Smooth muscle cell (in vitro differentiated cells): ENCODE data around the gene GNB3. TPM values are rescaled to one million over a fixed set of nuclear protein-coding genes. Genes with fewer than 3 reads are reported as not detected.

Source experiments
- DNase-seq: peaks from one replicate; lab custom pipeline; 2025; ENCODE audit not compliant: unreplicated experiment; lab: John Stamatoyannopoulos, UW
- H2AFZ ChIP-seq: fragments of 200-600 bp; sonication (generic); 2 replicates; pipeline ENCODE4 v1.6.0; 2016; ENCODE audit warnings: antibody characterized with exemption, low read depth, mild to moderate bottlenecking
- H3F3A ChIP-seq: fragments of 200-600 bp; sonication (generic); 2 replicates; pipeline ENCODE4 v1.6.0; 2017; ENCODE audit warnings: antibody characterized with exemption, low read depth
- H3K27ac ChIP-seq: fragments of 200-600 bp; sonication (generic); 2 replicates; pipeline ENCODE4 v1.5.1; 2016; ENCODE audit warnings: low read depth, mild to moderate bottlenecking
- H3K27me3 ChIP-seq: fragments of 200-600 bp; sonication (generic); 2 replicates; pipeline ENCODE4 v1.6.1; 2016; ENCODE audit warnings: low read depth, mild to moderate bottlenecking
- H3K36me3 ChIP-seq: fragments of 200-600 bp; sonication (generic); 2 replicates; pipeline ENCODE4 v1.5.1; 2016; ENCODE audit warnings: low read depth
- H3K4me1 ChIP-seq: fragments of 200-600 bp; sonication (generic); 2 replicates; pipeline ENCODE4 v1.5.1; 2016; ENCODE audit warnings: low read depth
- H3K4me2 ChIP-seq: fragments of 200-600 bp; sonication (generic); 2 replicates; pipeline ENCODE4 v1.6.0; 2016; ENCODE audit warnings: mild to moderate bottlenecking
- H3K4me3 ChIP-seq: fragments of 200-600 bp; sonication (generic); 2 replicates; pipeline ENCODE4 v1.5.1; 2016; ENCODE audit warnings: mild to moderate bottlenecking
- H3K79me2 ChIP-seq: fragments of 200-600 bp; sonication (generic); 2 replicates; pipeline ENCODE4 v1.6.0; 2016; ENCODE audit warnings: low read depth, mild to moderate bottlenecking
- H3K9ac ChIP-seq: fragments of 200-600 bp; sonication (generic); 2 replicates; pipeline ENCODE4 v1.6.0; 2016; ENCODE audit warnings: low read depth
- H3K9me3 ChIP-seq: fragments of 200-600 bp; sonication (generic); replicated peaks from 2 replicates; pipeline ENCODE4 v1.5.1; 2016; ENCODE audit warnings: low read depth
- H4K20me1 ChIP-seq: fragments of 200-600 bp; sonication (generic); 2 replicates; pipeline ENCODE4 v1.6.0; 2016; ENCODE audit warnings: low read depth
- WGBS: methylation state at CpG from one replicate; pipeline ENCODE4 v1.1.7; 2016; ENCODE audit warnings: low lambda C conversion rate; 5-methylcytosine and 5-hydroxymethylcytosine counted together
- polyA plus RNA-seq: library from polyadenylated mRNA; unstranded; fragments of >200 nt; fragmentation: Nextera tagmentation; extraction: Ambion mirVana; gene quantifications from 2 replicates; pipeline ENCODE4 v1.2.1, GENCODE V29; 2016
- total RNA-seq: library from RNA; depleted of rRNA; stranded (reverse); fragments of >200 nt; gene quantifications from 2 replicates; pipeline ENCODE4 v1.2.3, GENCODE V29; 2014
- TF ChIP-seq, protein P1 (sequence below): fragments of 200-600 bp; sonication (generic); IDR thresholded peaks from 2 replicates; pipeline ENCODE4 v1.5.1; 2017; ENCODE audit warnings: borderline replicate concordance, mild to moderate bottlenecking, antibody characterized with exemption; ENCODE audit not compliant: insufficient read depth, poor library complexity, severe bottlenecking

The GNB3 gene
- total and polyA plus RNA-seq, 2 experiments from 2014 or later = 6.2 to 6.3 TPM

DNA sequence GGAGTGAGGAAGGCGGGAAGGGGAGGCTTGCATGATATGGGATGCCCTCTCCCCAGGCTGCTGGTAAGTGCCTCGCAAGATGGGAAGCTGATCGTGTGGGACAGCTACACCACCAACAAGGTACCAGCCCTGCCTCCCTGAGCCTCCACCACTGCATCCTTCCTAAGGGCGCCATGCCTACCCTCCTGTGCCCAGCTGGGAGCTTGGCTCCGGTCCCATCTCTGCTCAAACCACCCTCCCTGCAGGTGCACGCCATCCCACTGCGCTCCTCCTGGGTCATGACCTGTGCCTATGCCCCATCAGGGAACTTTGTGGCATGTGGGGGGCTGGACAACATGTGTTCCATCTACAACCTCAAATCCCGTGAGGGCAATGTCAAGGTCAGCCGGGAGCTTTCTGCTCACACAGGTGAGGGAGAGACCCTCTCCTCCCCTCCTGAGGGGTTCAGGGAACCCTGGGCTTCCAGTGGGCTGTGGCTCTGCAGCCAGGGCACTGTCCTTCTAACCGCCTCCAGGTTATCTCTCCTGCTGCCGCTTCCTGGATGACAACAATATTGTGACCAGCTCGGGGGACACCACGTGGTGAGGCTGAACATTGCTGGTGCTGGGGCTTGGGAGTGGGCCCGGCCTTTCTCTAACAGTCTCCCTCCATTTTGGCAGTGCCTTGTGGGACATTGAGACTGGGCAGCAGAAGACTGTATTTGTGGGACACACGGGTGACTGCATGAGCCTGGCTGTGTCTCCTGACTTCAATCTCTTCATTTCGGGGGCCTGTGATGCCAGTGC, 2.6 kb downstream of the GNB3 start:
- no peak for DNase-seq
- WGBS = 76% methylated on average over 16 of the region's 16 CpGs
- Histone ChIP-seq H3K4me1 (peaks cover 11% of the 10 kb centered on the region), H4K20me1 (peaks cover 6% of the 10 kb centered on the region), H3K4me3 (no peak overlapping the region), H2AFZ (no peak overlapping the region), H3K27me3 (no peaks in the 10 kb centered on the region), H3F3A (no peaks in the 10 kb centered on the region), H3K9ac (no peak overlapping the region), H3K27ac (no peak overlapping the region), H3K9me3 (no peaks in the 10 kb centered on the region), H3K36me3 (no peaks in the 10 kb centered on the region), H3K4me2 (no peak overlapping the region), H3K79me2 (no peaks in the 10 kb centered on the region)
- TF ChIP-seq, protein P1, sequence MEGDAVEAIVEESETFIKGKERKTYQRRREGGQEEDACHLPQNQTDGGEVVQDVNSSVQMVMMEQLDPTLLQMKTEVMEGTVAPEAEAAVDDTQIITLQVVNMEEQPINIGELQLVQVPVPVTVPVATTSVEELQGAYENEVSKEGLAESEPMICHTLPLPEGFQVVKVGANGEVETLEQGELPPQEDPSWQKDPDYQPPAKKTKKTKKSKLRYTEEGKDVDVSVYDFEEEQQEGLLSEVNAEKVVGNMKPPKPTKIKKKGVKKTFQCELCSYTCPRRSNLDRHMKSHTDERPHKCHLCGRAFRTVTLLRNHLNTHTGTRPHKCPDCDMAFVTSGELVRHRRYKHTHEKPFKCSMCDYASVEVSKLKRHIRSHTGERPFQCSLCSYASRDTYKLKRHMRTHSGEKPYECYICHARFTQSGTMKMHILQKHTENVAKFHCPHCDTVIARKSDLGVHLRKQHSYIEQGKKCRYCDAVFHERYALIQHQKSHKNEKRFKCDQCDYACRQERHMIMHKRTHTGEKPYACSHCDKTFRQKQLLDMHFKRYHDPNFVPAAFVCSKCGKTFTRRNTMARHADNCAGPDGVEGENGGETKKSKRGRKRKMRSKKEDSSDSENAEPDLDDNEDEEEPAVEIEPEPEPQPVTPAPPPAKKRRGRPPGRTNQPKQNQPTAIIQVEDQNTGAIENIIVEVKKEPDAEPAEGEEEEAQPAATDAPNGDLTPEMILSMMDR = no peak

DNA sequence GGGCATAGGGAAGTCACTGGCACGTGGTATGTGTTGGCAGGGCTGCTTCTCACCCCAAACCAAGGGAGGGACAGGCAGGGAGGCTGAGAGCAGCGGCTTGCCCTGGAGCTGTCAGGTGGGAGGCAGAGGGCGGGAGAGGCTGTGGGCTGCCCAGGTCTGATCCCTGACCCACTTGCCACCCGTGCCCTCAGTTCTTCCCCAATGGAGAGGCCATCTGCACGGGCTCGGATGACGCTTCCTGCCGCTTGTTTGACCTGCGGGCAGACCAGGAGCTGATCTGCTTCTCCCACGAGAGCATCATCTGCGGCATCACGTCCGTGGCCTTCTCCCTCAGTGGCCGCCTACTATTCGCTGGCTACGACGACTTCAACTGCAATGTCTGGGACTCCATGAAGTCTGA, 4.7 kb downstream of the GNB3 start:
- Histone ChIP-seq H3K9ac (no peak overlapping the region), H3K27me3 (no peaks in the 10 kb centered on the region), H3K9me3 (no peaks in the 10 kb centered on the region), H3K79me2 (no peaks in the 10 kb centered on the region), H4K20me1 (no peaks in the 10 kb centered on the region), H2AFZ (no peak overlapping the region), H3K36me3 (no peaks in the 10 kb centered on the region), H3K4me2 (no peak overlapping the region), H3F3A (peaks cover 3% of the 10 kb centered on the region), H3K4me1 (peaks cover under 1% of the 10 kb centered on the region), H3K27ac (no peak overlapping the region), H3K4me3 (no peak overlapping the region)
- TF ChIP-seq, protein P1 = no peak
- DNase-seq = no peak
- 98% methylated on average over 17 of the region's 17 CpGs for WGBS

DNA sequence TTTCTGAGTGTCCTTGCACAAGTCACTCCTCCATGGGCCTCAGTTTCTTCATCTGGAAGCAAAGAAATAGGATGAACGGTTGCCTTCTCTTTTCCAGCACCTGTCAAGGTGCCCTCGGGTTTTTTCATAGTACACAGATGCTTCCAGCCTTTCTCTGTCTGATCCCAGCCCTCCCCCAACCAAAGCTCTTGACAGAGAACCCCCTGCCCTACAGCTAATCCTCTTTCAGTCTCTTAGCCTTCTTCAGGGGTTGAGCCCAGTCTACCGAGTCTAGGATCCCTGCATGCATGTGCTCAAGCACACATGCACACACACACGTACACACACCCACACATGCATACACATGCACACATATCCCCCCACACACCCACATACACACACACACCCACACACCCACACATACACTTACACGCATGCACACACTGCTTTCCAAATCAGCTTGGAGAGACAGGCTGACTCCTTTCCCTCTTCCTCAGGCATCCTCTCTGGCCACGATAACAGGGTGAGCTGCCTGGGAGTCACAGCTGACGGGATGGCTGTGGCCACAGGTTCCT, 5.7 kb downstream of the GNB3 start:
- no peaks in the 10 kb centered on the region for H3K4me1 ChIP-seq
- DNase-seq = no peak
- H3F3A ChIP-seq = peaks cover 7% of the 10 kb centered on the region
- no peaks in the 10 kb centered on the region for H3K79me2 ChIP-seq
- WGBS = 98% methylated on average over 7 of the region's 7 CpGs
- no peak overlapping the region for H3K9ac ChIP-seq
- no peaks in the 10 kb centered on the region for H3K9me3 ChIP-seq
- no peaks in the 10 kb centered on the region for H3K36me3 ChIP-seq
- H3K4me2 ChIP-seq = no peak overlapping the region
- H4K20me1 ChIP-seq = no peaks in the 10 kb centered on the region
- no peaks in the 10 kb centered on the region for H3K27me3 ChIP-seq
- H3K27ac ChIP-seq = no peak overlapping the region
- no peak overlapping the region for H2AFZ ChIP-seq
- TF ChIP-seq, protein P1 = no peak
- no peak overlapping the region for H3K4me3 ChIP-seq

DNA sequence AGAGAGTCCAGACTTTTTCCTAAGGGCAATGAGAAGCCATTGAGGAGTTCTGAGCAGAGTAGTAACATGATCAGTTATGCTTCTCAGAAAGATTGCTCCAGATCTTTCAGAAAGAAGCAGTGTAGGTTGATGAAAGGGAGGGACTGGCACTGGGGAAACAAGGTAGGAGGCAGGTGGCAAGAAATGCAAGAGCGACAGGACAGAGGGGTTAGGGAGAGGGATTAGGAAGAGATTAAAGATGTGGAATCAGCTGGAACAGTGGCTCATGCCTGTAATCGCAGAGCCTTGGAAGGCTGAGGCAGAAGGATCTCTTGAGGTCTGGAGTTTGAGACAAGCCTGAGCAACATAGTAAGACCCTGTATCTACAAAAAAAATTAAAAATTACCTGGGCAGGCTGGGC, 7.0 kb downstream of the GNB3 start:
- Histone ChIP-seq H3K36me3 (no peaks in the 10 kb centered on the region), H3F3A (peaks cover 7% of the 10 kb centered on the region), H4K20me1 (no peaks in the 10 kb centered on the region), H3K79me2 (no peaks in the 10 kb centered on the region), H3K4me2 (no peak overlapping the region), H3K9ac (no peak overlapping the region), H2AFZ (no peak overlapping the region), H3K27ac (no peak overlapping the region), H3K4me3 (no peak overlapping the region), H3K27me3 (no peaks in the 10 kb centered on the region), H3K4me1 (no peaks in the 10 kb centered on the region), H3K9me3 (no peaks in the 10 kb centered on the region)
- no peak for DNase-seq
- 93% methylated on average over 2 of the region's 2 CpGs for WGBS
- TF ChIP-seq, protein P1 = no peak
